Measurements from ENCODE around the gene NYAP2. TPM values are rescaled to one million over a fixed set of nuclear protein-coding genes. Genes with fewer than 3 reads are reported as not detected.

NYAP2 gene
- total RNA-seq, 1 experiment from 2014 or later: 0.05 TPM

- DNase-seq (ENCODE audit: low spot score): no peak
Observed at GRCh38 chr2:225616848-225617247, 217.3 kb downstream of the NYAP2 start.

- no peak for DNase-seq (ENCODE audit: low spot score)
Observed at GRCh38 chr2:225620227-225620626, 220.7 kb downstream of the NYAP2 start.

- DNase-seq (ENCODE audit: low spot score): no peak
Observed at GRCh38 chr2:225630824-225631533, 231.5 kb downstream of the NYAP2 start.

GRCh38 chr2:225632351-225632750 lies 232.8 kb downstream of the NYAP2 start:
- no peak for DNase-seq (ENCODE audit: low spot score)

- DNase-seq (ENCODE audit: low spot score): no peak
Observed at GRCh38 chr2:225636558-225636957, 237.0 kb downstream of the NYAP2 start.

- no peak for DNase-seq (ENCODE audit: low spot score)
Observed at GRCh38 chr2:225637259-225637658, 237.7 kb downstream of the NYAP2 start.

- DNase-seq (ENCODE audit: low spot score): no peak
Observed at GRCh38 chr2:225640550-225640949, 241.0 kb downstream of the NYAP2 start.

GRCh38 chr2:225649274-225649673 lies 249.8 kb downstream of the NYAP2 start:
- DNase-seq (ENCODE audit: low spot score): no peak

- no peak for DNase-seq (ENCODE audit: low spot score)
Observed at GRCh38 chr2:225650041-225650440, 250.5 kb downstream of the NYAP2 start.

- DNase-seq (ENCODE audit: low spot score): peak; percentile 90
Observed at GRCh38 chr2:225660262-225661131, 261.0 kb downstream of the NYAP2 start.

- DNase-seq (ENCODE audit: low spot score): no peak
Observed at GRCh38 chr2:225662101-225662500, 262.6 kb downstream of the NYAP2 start.

- no peak for DNase-seq (ENCODE audit: low spot score)
Observed at GRCh38 chr2:225667445-225667844, 267.9 kb downstream of the NYAP2 start.

GRCh38 chr2:225668606-225669266 lies 269.2 kb downstream of the NYAP2 start:
- DNase-seq (ENCODE audit: low spot score): peak; percentile 84

GRCh38 chr2:225670111-225670974 lies 270.8 kb downstream of the NYAP2 start:
- peak; percentile 66 for DNase-seq (ENCODE audit: low spot score)

GRCh38 chr2:225678792-225679191 lies 279.3 kb downstream of the NYAP2 start:
- no peak for DNase-seq (ENCODE audit: low spot score)

GRCh38 chr2:225683258-225683657 lies 283.7 kb downstream of the NYAP2 start:
- DNase-seq (ENCODE audit: low spot score): no peak

- DNase-seq (ENCODE audit: low spot score): no peak
Observed at GRCh38 chr2:225690153-225690552, 290.6 kb downstream of the NYAP2 start.

GRCh38 chr2:225691711-225692110 lies 292.2 kb downstream of the NYAP2 start:
- no peak for DNase-seq (ENCODE audit: low spot score)

- DNase-seq (ENCODE audit: low spot score): no peak
Observed at GRCh38 chr2:225693259-225693658, 293.7 kb downstream of the NYAP2 start.

- no peak for DNase-seq (ENCODE audit: low spot score)
Observed at GRCh38 chr2:225694664-225695063, 295.2 kb downstream of the NYAP2 start.

- no peak for DNase-seq (ENCODE audit: low spot score)
Observed at GRCh38 chr2:225697936-225698335, 298.4 kb downstream of the NYAP2 start.

Data from HT-29 (cell line).